Left lung (tissue), 10 donors: Measurements from ENCODE around the gene MYOZ2. TPM values are rescaled to one million over a fixed set of nuclear protein-coding genes. Genes with fewer than 3 reads are reported as not detected.

Experiments
- ATAC-seq: fragments of 200-7000 bp; cut with Tn5 transposase; one replicate; pipeline ENCODE4 v1.9.1; 2020; ENCODE audit warnings: moderate library complexity
- DNase-seq, 4 donors: peaks; one replicate each; pipeline ENCODE4 v3.0.0-alpha.2; 2013 to 2020
- H3K27ac ChIP-seq, 2 donors: fragments of 200-600 bp; sonication (generic) in 1 of 2; one replicate each; pipeline versions ENCODE4 v1.5.0 to v1.8.0; 2020 to 2021
- H3K27me3 ChIP-seq, 2 donors: fragments of 200-600 bp; sonication (generic) in 1 of 2; one replicate each; pipeline versions ENCODE4 v1.5.0 to v1.8.0; 2020 to 2021
- H3K36me3 ChIP-seq, 2 donors: fragments of 200-600 bp; sonication (generic) in 1 of 2; one replicate each; pipeline versions ENCODE4 v1.5.0 to v1.8.0; 2020 to 2021
- H3K4me1 ChIP-seq, 2 donors: fragments of 200-600 bp; one replicate each; pipeline ENCODE4 v1.8.0; 2021
- H3K4me3 ChIP-seq, 2 donors: fragments of 200-600 bp; sonication (generic) in 1 of 2; one replicate each; pipeline versions ENCODE4 v1.5.0 to v1.8.0; 2020 to 2021; ENCODE audit warnings: mild to moderate bottlenecking in 1 of 2
- H3K9me3 ChIP-seq, 2 donors: fragments of 200-600 bp; sonication (generic) in 1 of 2; one replicate each; pipeline versions ENCODE4 v1.5.0 to v1.8.0; 2020 to 2021
- CTCF ChIP-seq, 2 donors: fragments of 200-600 bp; sonication (generic) in 1 of 2; IDR thresholded peaks; one replicate each; pipeline versions ENCODE4 v1.5.0 to v1.8.0; 2021; ENCODE audit warnings: antibody characterized with exemption in 2 of 2
- intact Hi-C, 2 donors: fragments of 100-400 bp; cut with DNase I; formaldehyde crosslinking; loops; one replicate each; pipeline versions ENCODE4 v1.11.2 to v1.14.2; 2022
- polyA plus RNA-seq, 6 donors: library from polyadenylated mRNA; unstranded; fragments of 120-200 nt; gene quantifications; one replicate each; pipeline ENCODE4 v1.2.1, GENCODE V29; 2013; ENCODE audit not compliant: insufficient read length in 6 of 6
- total RNA-seq, 2 donors: library from RNA; stranded (reverse); fragmentation: NEBNext Ultra II Directional; extraction: Animal tissue kit (Norgen Biotek cat#: 25700); gene quantifications; one replicate each; pipeline ENCODE4 v1.2.1, GENCODE V29; 2021
- donor health status: DM: no; HTN: yes; CAD: no.
- donor health status: DM: no; HTN: no; CAD: no.

Gene MYOZ2
- total and polyA plus RNA-seq, 8 donors = 0.06 to 0.39 (median 0.12) TPM; not detected in 2

GRCh38 chr4:119211867-119212233 lies 76.2 kb downstream of the MYOZ2 start:
- no peaks in the 10 kb centered on the region for H3K9me3 ChIP-seq
- TF ChIP-seq CTCF (IDR thresholded peaks at IDR 0.05) = no peak
- ATAC-seq (no peak), DNase-seq (no peak)
- H3K4me3 ChIP-seq = peak overlapping the region; percentile 68 to 71
- intact Hi-C loops = no loop called here
- peaks cover 6 to 22% of the 10 kb centered on the region in 2 donors for H3K4me1 ChIP-seq
- H3K27ac ChIP-seq = peak overlapping the region; percentile 89 to 95
- H3K36me3 ChIP-seq = no peaks in the 10 kb centered on the region
- no peaks in the 10 kb centered on the region for H3K27me3 ChIP-seq

- peak; percentile 96 to 99 (median 98) for DNase-seq
- H3K4me1 ChIP-seq = peaks cover 6 to 22% of the 10 kb centered on the region in 2 donors
- H3K9me3 ChIP-seq = no peaks in the 10 kb centered on the region
- ATAC-seq = peak; percentile 96
- H3K27me3 ChIP-seq = no peaks in the 10 kb centered on the region
- peak within 1 kb of the TSS; percentile 68 to 71 for H3K4me3 ChIP-seq
- TF ChIP-seq CTCF (IDR thresholded peaks at IDR 0.05) = no peak
- peak within 1 kb of the TSS; percentile 89 to 95 for H3K27ac ChIP-seq
- no peaks in the 10 kb centered on the region for H3K36me3 ChIP-seq
- intact Hi-C loops = no loop called here
These were observed 76.8 kb downstream of the MYOZ2 start, which contains the start of gene USP53 for GRCh38 chr4:119212234-119212963. Gene USP53, plus strand, starts transcription at chr4:119212713. Its CDS starts 27,047 bp downstream, at chr4:119239760.

GRCh38 chr4:119212964-119213606 lies 77.5 kb downstream of the MYOZ2 start:
- Histone ChIP-seq H3K4me3 (peak overlapping the region; percentile 68 to 71), H3K36me3 (no peaks in the 10 kb centered on the region), H3K27ac (peak overlapping the region; percentile 89 to 95), H3K9me3 (no peaks in the 10 kb centered on the region), H3K4me1 (peaks cover 6 to 22% of the 10 kb centered on the region in 2 donors), H3K27me3 (no peaks in the 10 kb centered on the region)
- no peak for TF ChIP-seq CTCF (IDR thresholded peaks at IDR 0.05)
- intact Hi-C loops = no loop called here
- DNase-seq (peak; percentile 66 to 93 (median 80)), ATAC-seq (peak; percentile 80)

GRCh38 chr4:119218093-119218492 lies 82.5 kb downstream of the MYOZ2 start:
- H3K36me3 ChIP-seq = no peaks in the 10 kb centered on the region
- intact Hi-C loops = no loop called here
- TF ChIP-seq CTCF (IDR thresholded peaks at IDR 0.05) = no peak
- H3K4me3 ChIP-seq = no peak overlapping the region
- H3K27me3 ChIP-seq = no peaks in the 10 kb centered on the region
- DNase-seq (no peak), ATAC-seq (no peak)
- no peaks in the 10 kb centered on the region for H3K9me3 ChIP-seq
- H3K27ac ChIP-seq = no peak overlapping the region
- peaks cover 0 to 6% of the 10 kb centered on the region in 2 donors for H3K4me1 ChIP-seq

- ATAC-seq (no peak), DNase-seq (no peak)
- H3K27me3 ChIP-seq = no peaks in the 10 kb centered on the region
- H3K9me3 ChIP-seq = no peaks in the 10 kb centered on the region
- intact Hi-C loops = no loop called here
- H3K27ac ChIP-seq = no peak overlapping the region
- no peaks in the 10 kb centered on the region for H3K4me1 ChIP-seq
- no peak overlapping the region for H3K4me3 ChIP-seq
- H3K36me3 ChIP-seq = no peaks in the 10 kb centered on the region
- no peak for TF ChIP-seq CTCF (IDR thresholded peaks at IDR 0.05)
These were observed 85.8 kb downstream of the MYOZ2 start for GRCh38 chr4:119221412-119221811.
